Panc1 (cell line): Measurements from ENCODE around the gene GEMIN7. TPM values are rescaled to one million over a fixed set of nuclear protein-coding genes. Genes with fewer than 3 reads are reported as not detected.

ENCODE experiments used
- ATAC-seq: fragments of 200-7000 bp; cut with Tn5 transposase; 2 replicates; pipeline ENCODE4 v1.9.1; 2020; ENCODE audit warnings: mild to moderate bottlenecking, moderate library complexity
- BruUV-seq: library from RNA; stranded (reverse); fragments of 400-500 nt; replicated peaks from 2 replicates; lab custom pipeline; 2021; lab: Mats Ljungman, UMichigan
- CTCF ChIA-PET: fragments of 300-600 bp; sonication (Branson Sonifier 250); formaldehyde crosslinking; loops from one replicate; lab custom pipeline; 2022; ENCODE audit warnings: antibody characterized with exemption; lab: Charles Lee
- POLR2A ChIA-PET: fragments of 300-600 bp; sonication (Branson Sonifier 250); formaldehyde crosslinking; loops from one replicate; lab custom pipeline; 2022; ENCODE audit warnings: antibody characterized with exemption; lab: Charles Lee
- DNase-seq: peaks from one replicate; pipeline ENCODE4 v3.0.0-alpha.2; 2010; ENCODE audit warnings: low read depth, low spot score
- H3K27ac ChIP-seq: 2 replicates; pipeline ENCODE4 v1.5.1; 2011; ENCODE audit warnings: mild to moderate bottlenecking, low read length, inconsistent platforms
- H3K27me3 ChIP-seq: fragments of 200-500 bp; sonication (Bioruptor generic); 2 replicates; pipeline ENCODE4 v1.6.0; 2014; ENCODE audit warnings: low read length, inconsistent platforms; ENCODE audit not compliant: control insufficient read depth, insufficient read depth
- H3K36me3 ChIP-seq: fragments of 200-500 bp; sonication (Bioruptor generic); 2 replicates; pipeline ENCODE4 v1.5.1; 2014; ENCODE audit warnings: inconsistent platforms, mild to moderate bottlenecking, low read length, moderate library complexity; ENCODE audit not compliant: control insufficient read depth, insufficient read depth
- H3K4me1 ChIP-seq: 2 replicates; pipeline ENCODE4 v1.5.1; 2011; ENCODE audit warnings: inconsistent platforms, mild to moderate bottlenecking, low read length, moderate library complexity; ENCODE audit not compliant: control insufficient read depth, insufficient read depth
- H3K4me3 ChIP-seq, 2 experiments: 2 replicates each; pipeline ENCODE4 v1.5.1; 2011 to 2012; ENCODE audit warnings: low read depth in 2 of 2, low read length in 2 of 2, mild to moderate bottlenecking in 2 of 2, inconsistent platforms in 1 of 2, moderate library complexity in 1 of 2
- H3K9me3 ChIP-seq: fragments of 200-500 bp; sonication (Bioruptor generic); 2 replicates; pipeline ENCODE4 v1.5.1; 2014; ENCODE audit warnings: low read depth, mild to moderate bottlenecking, inconsistent platforms, low read length, moderate library complexity; ENCODE audit not compliant: control insufficient read depth, insufficient read depth
- CTCF ChIP-seq: fragments of 450-650 bp; IDR thresholded peaks from 2 replicates; pipeline ENCODE4 v1.5.1; 2017; ENCODE audit warnings: mild to moderate bottlenecking
- POLR2AphosphoS5 ChIP-seq: IDR thresholded peaks from 2 replicates; pipeline ENCODE4 v1.6.1; 2012; ENCODE audit warnings: mild to moderate bottlenecking, low read depth, low read length, moderate library complexity
- REST ChIP-seq, 2 experiments: IDR thresholded peaks; 2 replicates each; pipeline ENCODE4 v1.6.1; 2011 to 2012; ENCODE audit warnings: low read depth in 2 of 2, control low read depth in 1 of 2, low read length in 1 of 2, mild to moderate bottlenecking in 1 of 2, moderate library complexity in 1 of 2; ENCODE audit not compliant: insufficient read depth in 1 of 2
- SIN3A ChIP-seq: IDR thresholded peaks from 2 replicates; pipeline ENCODE4 v1.6.1; 2012; ENCODE audit warnings: low read depth, mild to moderate bottlenecking, low read length, moderate library complexity, borderline replicate concordance; ENCODE audit not compliant: insufficient read depth
- TCF7L2 ChIP-seq: IDR thresholded peaks from 2 replicates; pipeline ENCODE4 v1.6.1; 2011; ENCODE audit warnings: mild to moderate bottlenecking, low read depth, low read length, inconsistent platforms
- in situ Hi-C: cut with HindIII; loops from 2 replicates; pipeline ENCODE4 v1.10.0; 2016; ENCODE audit warnings: low sequenced_read_pairs, low pct_unique_long_range_greater_than_20kb
- intact Hi-C: fragments of 100-400 bp; cut with micrococcal nuclease; formaldehyde crosslinking; loops from one replicate; pipeline ENCODE4 v1.10.0; 2022; ENCODE audit not compliant: unreplicated experiment
- total RNA-seq: library from RNA; stranded (reverse); gene quantifications from one replicate; pipeline ENCODE4 v1.2.1, GENCODE V29; 2021; ENCODE audit not compliant: unreplicated experiment

Gene GEMIN7
- total RNA-seq, 1 experiment from 2014 or later: 29.5 TPM

DNA sequence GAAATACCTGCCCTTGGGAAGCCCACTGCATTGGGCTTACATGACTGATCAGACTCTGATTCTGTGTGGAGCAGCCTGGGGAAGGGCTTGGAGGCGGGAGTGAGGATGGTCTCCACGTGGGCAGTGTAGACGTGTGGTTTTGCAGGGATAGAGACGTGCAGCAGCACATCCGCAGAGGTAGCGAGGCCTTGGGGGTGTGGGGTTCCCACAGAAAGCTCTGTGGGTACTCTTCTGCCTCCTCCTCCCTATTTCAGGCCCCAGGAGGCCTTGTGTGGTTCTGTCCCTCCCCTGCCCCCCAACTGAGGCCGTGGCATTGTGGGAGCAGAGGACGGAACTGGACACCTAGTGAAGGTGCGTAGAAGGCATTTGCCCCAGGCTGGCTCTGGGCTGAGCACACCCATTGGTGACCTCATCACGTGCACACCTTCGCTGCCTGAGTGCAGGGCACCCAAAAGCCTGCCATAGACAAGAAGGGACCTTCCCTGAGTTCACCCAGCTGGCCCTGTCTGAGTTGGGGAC is 42.8 kb downstream of the GEMIN7 start:
- Histone ChIP-seq H3K27me3 (no peaks in the 10 kb centered on the region), H3K9me3 (no peaks in the 10 kb centered on the region), H3K4me1 (peaks cover 4% of the 10 kb centered on the region; the same call in 1 of the 2 replicates), H3K4me3 (no peak overlapping the region), H3K27ac (no peak overlapping the region), H3K36me3 (no peaks in the 10 kb centered on the region)
- in situ Hi-C loops: no loop called here
- ATAC-seq (no peak), DNase-seq (no peak)
- ChIA-PET POLR2A (no interaction called here), CTCF (no interaction called here)
- BruUV-seq: no TSS peak
- TF ChIP-seq POLR2AphosphoS5 (no peak), CTCF (no peak), SIN3A (no peak)
- intact Hi-C loops: no loop called here

GRCh38 chr19:45122832-45123231 is 43.8 kb downstream of the GEMIN7 start:
- 0 out of 2 replicates have a peak, but pooled peaks cover 2% of the 10 kb centered on the region for H3K4me1 ChIP-seq
- H3K27ac ChIP-seq: no peak overlapping the region
- TF ChIP-seq CTCF (no peak), TCF7L2 (no peak), REST (IDR thresholded peaks at IDR 0.05; ENCODE audit: insufficient read depth in 1 of 2, low read depth in 2 of 2, low read length in 1 of 2) (no peak), POLR2AphosphoS5 (no peak), SIN3A (no peak)
- BruUV-seq: no TSS peak
- ChIA-PET CTCF (no interaction called here), POLR2A (interaction anchor here (0.6 kb wide), 1 partner anchor 12 kb away, joined by 5 read pairs; no protein-coding TSS in a partner anchor)
- no peak overlapping the region for H3K4me3 ChIP-seq
- H3K9me3 ChIP-seq: no peaks in the 10 kb centered on the region
- intact Hi-C loops: no loop called here
- no peak for DNase-seq
- no peak for ATAC-seq
- no peaks in the 10 kb centered on the region for H3K36me3 ChIP-seq
- no peaks in the 10 kb centered on the region for H3K27me3 ChIP-seq
- in situ Hi-C loops: no loop called here
